GM19043 (cell line): ENCODE data around the gene SPC25.
"Not testable (repeated sequence)": the region's sequence is repeated elsewhere in the genome, so short reads cannot be mapped to it uniquely, and the experiment has no call there.

Experiments
- ATAC-seq: cut with Tn5 transposase; IDR thresholded peaks from one replicate; pipeline ENCODE4 v1.9.1; 2021; ENCODE audit warnings: low read depth; ENCODE audit not compliant: unreplicated experiment

The SPC25 gene

GRCh38 chr2:168904358-168904757 lies 14.1 kb upstream of the SPC25 start:
- no peak for ATAC-seq

- no peak for ATAC-seq
Observed at GRCh38 chr2:168903888-168904287, 13.7 kb upstream of the SPC25 start.

GRCh38 chr2:168901003-168901402 lies 10.8 kb upstream of the SPC25 start, which contains the start of gene G6PC2:
Gene G6PC2 (plus strand): TSS chr2:168901291. CDS start chr2:168901332, 41 bp downstream.
- no peak for ATAC-seq

- ATAC-seq = no peak
Observed at GRCh38 chr2:168897449-168897848, 7.2 kb upstream of the SPC25 start.

- ATAC-seq = no peak
Observed at GRCh38 chr2:168896783-168897182, 6.6 kb upstream of the SPC25 start.

GRCh38 chr2:168895771-168896170 lies 5.5 kb upstream of the SPC25 start:
- ATAC-seq = no peak

GRCh38 chr2:168894720-168895119 lies 4.5 kb upstream of the SPC25 start:
- ATAC-seq = no peak

GRCh38 chr2:168894101-168894500 lies 3.9 kb upstream of the SPC25 start:
- no peak for ATAC-seq

- ATAC-seq = no peak
Observed at GRCh38 chr2:168892327-168892726, 2.1 kb upstream of the SPC25 start.

GRCh38 chr2:168889635-168890005 lies 610 bp downstream of the SPC25 start:
- ATAC-seq = no peak

GRCh38 chr2:168884975-168885374 lies 5.3 kb downstream of the SPC25 start:
- ATAC-seq = no peak

- not testable (repeated sequence) for ATAC-seq
Observed at GRCh38 chr2:168882163-168882562, 8.1 kb downstream of the SPC25 start.

- ATAC-seq = no peak
Observed at GRCh38 chr2:168874368-168875054, 15.7 kb downstream of the SPC25 start.

GRCh38 chr2:168870824-168871223 lies 19.4 kb downstream of the SPC25 start:
- ATAC-seq = not testable (repeated sequence)

- ATAC-seq = not testable (repeated sequence)
Observed at GRCh38 chr2:168870369-168870768, 19.9 kb downstream of the SPC25 start.

- ATAC-seq = not testable (repeated sequence)
Observed at GRCh38 chr2:168867164-168867563, 23.1 kb downstream of the SPC25 start.

- no peak for ATAC-seq
Observed at GRCh38 chr2:168858146-168858545, 32.1 kb downstream of the SPC25 start.

- ATAC-seq = no peak
Observed at GRCh38 chr2:168855601-168856000, 34.6 kb downstream of the SPC25 start.

- ATAC-seq = no peak
Observed at GRCh38 chr2:168854651-168855050, 35.6 kb downstream of the SPC25 start.

GRCh38 chr2:168853471-168853870 lies 36.8 kb downstream of the SPC25 start:
- ATAC-seq = no peak

GRCh38 chr2:168852481-168852880 lies 37.7 kb downstream of the SPC25 start:
- no peak for ATAC-seq

- no peak for ATAC-seq
Observed at GRCh38 chr2:168851674-168852320, 38.4 kb downstream of the SPC25 start.
